GM21381 (cell line): ENCODE measurements around the gene NR3C1.
A peak's percentile ranks its signal among the peaks of the same experiment; 100 is the strongest.

Source experiments
- ATAC-seq: cut with Tn5 transposase; IDR thresholded peaks from one replicate; pipeline ENCODE4 v1.9.1; 2021; ENCODE audit warnings: mild to moderate bottlenecking, moderate library complexity; ENCODE audit not compliant: unreplicated experiment

NR3C1 gene

DNA sequence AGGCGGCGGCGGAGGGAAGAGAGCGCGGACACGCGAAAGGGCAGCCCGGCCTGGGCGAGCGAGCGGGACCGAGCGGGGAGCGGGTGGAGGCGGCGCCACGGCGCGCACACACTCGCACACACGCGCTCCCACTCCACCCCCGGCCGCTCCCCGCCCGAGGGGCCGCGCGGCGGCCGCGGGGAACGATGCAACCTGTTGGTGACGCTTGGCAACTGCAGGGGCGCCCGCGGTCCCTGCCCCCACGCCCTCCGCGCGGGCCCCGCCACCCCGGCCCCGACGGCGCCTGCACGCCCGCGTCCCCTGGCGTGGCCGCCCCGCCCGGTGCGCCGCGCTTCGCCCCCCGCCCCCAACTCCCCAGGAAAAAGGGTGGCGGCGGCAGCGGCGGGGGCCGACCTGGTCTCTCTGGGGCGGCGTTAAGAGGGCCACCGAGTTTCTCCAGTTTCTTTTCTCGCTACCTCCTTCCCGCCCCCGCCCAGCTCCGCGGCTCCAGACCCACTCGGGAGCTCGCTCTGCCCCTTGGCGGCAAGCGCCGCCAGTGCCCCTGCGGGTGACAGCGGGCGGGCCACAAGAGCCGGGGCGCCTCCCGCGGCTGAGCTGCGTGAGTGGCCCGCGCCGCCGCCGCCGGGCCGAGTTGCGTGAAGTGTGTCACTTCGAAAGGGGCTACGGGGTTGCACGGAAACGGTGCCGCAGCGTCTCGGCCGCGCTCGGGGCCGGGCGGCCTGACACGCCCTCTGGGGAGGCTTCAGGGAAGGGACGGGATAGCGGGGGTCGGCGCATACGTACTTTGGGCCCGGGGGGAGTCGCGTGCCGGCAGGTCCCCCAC lies at the start of gene NR3C1:
Gene NR3C1 (minus strand): TSS at position 94 of the 823 bp plus-strand sequence. CDS start 2,847 bp downstream, outside the sequence.
- ATAC-seq: peak; percentile 61

DNA sequence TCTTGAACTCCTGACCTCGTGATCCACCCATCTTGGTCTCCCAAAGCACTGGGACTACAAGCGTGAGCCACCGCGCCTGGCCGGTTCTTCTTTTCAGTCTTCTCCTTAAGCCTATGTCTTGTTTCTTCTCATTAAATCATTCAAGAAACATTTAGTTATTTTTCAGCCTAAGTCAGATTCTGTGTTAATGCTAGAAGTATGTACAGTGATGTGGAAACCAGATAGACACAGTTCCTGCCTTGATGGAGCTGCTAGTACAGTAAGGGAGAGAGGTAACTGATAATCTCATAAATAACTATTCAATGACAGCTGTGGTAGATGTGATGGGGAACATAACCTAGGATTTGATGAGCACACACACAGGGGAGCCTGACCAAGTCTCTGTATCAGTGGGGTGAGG lies 46.3 kb upstream of the NR3C1 start:
- no peak for ATAC-seq

GRCh38 chr5:143448518-143448917 lies 45.0 kb upstream of the NR3C1 start:
- no peak for ATAC-seq

- ATAC-seq: no peak
These were observed 44.5 kb upstream of the NR3C1 start for GRCh38 chr5:143447983-143448382.

GRCh38 chr5:143446535-143447226 lies 43.2 kb upstream of the NR3C1 start:
- ATAC-seq: no peak

DNA sequence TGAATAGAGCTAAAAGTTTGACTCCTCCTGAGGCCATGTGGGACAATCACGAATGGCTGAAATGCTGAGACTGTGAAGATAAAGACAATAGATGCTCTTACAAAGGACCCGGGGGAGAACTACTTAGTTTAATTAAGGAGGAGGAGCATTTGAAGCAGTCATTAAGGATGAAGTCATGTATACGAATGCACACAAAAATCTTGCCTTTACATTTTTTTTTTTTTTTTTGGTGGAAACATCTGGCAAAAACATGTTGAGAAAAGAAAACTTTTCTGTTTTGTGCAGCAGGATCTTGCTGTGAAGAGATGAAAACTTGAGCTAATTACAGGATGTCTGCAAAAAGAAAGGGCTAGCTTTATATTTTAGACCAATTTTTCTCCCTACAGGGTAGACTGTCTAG lies 42.3 kb upstream of the NR3C1 start:
- ATAC-seq: no peak

DNA sequence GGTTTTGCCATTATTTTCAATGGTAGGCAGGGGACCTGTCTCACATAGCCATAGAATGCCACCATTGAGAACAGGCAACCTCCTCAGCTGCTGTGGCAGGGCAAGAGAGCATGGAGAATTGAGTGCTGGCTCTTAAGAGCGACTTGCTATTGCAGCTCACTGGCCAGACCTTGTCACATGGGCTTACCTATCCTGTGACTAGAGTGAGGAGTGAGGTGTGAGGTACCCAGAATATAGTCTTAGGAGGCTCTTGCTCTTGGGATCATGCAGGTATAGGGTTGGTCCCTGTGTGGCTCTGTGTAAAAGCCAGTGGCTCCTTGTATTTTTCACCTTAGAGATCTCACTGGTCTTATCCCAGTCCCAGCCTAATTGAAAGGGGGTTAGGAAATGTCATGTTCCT lies 39.8 kb upstream of the NR3C1 start:
- no peak for ATAC-seq

DNA sequence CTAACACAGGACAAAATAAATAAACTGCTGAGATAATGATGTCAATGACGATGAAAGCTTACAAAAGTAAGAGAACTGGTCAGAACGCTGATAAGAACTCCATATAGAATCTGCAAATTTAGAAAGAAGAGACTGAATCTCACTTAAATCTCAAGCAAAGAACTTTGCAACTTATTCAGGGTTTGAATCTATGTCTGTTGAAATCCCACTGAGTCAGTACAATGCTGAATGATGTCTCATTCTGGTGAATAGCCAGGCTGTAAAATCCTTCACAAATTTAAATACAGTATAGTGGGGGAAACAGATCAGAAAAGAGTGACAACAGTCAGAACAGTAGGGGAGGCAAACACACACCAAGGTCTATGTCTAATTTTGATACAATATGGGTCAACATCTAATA lies 38.9 kb upstream of the NR3C1 start:
- ATAC-seq: no peak

DNA sequence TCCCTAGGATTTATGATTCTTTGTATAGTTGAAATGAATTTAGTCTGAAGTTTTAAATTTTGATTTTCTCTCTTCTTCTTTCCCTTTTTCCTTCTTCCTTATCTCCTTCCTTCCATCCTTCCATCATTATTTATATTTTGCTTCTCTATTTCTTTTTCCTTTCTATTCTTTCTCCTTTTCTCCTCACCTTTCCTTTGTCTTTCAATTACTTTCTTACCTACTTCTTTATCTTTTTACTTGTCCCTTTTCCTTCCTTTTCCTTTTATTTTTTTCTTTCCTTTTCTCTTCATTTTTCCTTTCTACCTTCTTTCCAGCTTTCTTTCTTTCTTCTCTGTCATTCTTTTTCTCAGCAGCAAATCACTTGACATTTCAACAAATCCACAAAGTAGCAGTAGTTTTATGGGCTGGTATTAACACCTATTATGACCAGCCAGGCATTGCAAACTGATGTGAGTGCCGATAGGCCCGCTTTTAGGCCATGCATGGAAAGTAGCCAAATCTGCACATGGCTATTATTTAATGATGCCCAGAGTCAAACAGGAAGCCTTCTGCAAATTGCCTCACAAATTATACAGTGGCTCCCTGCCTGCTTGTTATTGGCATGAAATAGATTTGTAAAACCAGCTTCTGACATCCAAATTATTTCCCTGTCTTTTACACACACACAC lies 37.1 kb upstream of the NR3C1 start:
- ATAC-seq: no peak

DNA sequence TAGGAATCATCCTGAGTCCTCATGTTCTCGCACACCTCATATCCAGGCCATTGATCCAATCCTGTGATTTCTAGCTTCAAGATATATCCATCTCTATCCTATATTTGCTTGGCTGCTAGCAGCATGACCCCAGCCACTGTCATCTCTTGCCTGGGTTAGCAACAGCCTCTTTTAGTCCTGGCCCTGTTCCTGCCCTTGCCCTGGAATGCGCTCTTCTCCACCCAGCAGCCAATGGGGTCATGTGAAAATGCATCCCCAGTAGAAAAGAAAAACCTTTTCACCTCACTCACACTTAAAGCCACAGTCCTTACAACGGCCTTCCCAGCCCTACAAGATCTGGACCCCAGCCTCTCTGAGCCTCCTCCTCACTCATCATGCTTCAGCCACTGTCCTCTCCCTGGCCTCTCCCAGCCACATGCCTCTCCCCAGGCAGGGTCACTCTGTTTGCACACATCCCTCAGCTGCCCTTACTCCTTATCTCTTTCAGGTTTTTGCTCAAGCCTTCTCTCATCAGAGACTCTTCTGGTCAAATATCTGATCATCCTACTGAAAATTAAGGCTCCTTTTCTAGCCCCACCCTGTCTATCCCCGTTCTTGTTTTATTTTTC lies 34.3 kb upstream of the NR3C1 start:
- no peak for ATAC-seq

- ATAC-seq: no peak
These were observed 33.4 kb upstream of the NR3C1 start for GRCh38 chr5:143436871-143437270.

- ATAC-seq: peak; percentile 91
These were observed 31.7 kb upstream of the NR3C1 start for GRCh38 chr5:143435210-143435657.

- ATAC-seq: peak; percentile 22
These were observed 31.0 kb upstream of the NR3C1 start for GRCh38 chr5:143434261-143435209.

- ATAC-seq: no peak
These were observed 30.2 kb upstream of the NR3C1 start for GRCh38 chr5:143433670-143434069.

DNA sequence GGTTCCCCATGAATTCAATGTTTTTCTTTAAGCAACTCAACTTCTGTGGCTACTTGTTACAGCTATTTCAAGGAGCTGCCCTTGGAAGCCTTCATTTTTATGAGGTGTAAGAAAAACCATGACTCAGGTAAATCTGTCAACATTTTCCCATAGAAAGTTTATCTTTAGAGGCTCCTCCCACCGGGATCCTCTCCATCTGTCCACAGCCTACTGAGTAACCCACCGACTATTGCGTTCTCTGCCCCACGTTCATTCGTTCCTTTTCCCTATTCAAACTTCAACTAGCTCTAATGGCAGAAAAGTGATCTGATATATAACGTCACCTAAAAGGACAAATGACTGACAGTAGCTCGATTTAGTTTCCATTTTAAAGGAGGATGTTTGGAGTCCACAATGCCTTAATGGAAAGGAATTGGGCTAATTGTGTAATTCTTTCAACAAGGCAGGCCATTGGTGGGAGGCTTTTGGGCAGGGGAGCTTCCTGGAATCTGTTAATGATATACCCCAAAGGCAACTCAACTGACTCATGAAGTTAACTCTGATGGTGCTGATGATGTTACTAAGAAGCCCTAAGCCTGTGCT lies 29.3 kb upstream of the NR3C1 start:
- no peak for ATAC-seq

DNA sequence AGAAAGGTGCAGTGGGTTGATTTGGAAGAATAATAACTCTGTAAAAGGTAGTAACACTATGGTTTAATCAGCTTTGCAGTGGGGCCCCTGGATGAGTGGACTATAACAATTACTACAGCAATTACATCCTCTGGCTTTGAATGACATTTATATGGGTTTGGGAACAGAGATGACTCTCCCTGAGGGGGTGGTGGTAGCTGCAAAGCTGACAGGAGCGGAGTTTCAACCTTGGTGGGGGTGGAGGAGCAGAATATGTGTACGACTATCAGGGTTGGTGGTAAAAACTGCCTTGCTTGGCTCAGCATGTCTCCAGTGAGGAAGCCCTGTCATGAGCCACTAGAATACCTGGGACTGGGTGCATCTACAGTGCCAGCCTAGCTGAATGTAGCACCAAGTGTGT lies 28.3 kb upstream of the NR3C1 start:
- no peak for ATAC-seq

DNA sequence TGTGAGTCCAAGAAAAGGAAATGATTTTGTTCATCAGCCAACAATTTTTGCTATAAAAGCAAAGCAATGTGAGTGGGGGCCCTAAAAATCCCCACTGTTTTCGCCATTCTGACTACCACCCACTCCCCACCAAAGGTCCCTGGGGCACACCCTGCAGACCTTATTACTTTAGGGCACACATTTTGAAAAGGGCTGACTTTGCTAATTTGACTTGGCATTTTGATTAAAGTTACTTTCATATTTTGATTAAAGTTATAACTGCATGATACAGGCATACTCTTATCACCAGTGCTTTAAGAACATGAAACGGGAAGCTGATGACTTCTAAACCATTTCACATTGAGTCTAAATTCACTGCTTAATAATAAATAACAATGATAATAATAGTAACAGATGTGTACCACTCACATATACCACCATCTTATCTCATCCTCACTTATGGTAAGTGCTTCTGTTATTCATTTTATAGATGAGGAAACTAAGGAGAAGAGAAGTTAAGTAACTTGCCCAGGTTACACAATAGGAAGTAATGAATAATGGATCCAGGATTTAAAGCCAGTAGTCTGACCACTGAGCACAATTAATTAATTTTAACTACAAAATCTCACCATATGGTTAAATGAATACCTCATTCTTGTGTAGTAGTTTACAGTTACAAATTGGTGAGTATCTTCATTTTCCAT lies 25.4 kb upstream of the NR3C1 start:
- ATAC-seq: no peak

GRCh38 chr5:143428155-143428554 lies 24.7 kb upstream of the NR3C1 start:
- ATAC-seq: no peak

GRCh38 chr5:143427122-143427735 lies 23.7 kb upstream of the NR3C1 start:
- peak; percentile 48 for ATAC-seq
